Activated naive CD8-positive, alpha-beta T cell treated with anti-CD3 and anti-CD28 coated beads, Interleukin-2, amount 50 U/mL, for 24 hours (primary cell): ENCODE measurements around the gene NACC2.
A peak's percentile ranks its signal among the peaks of the same experiment; 100 is the strongest.

Source experiments
- ATAC-seq: fragments of 150-1000 bp; cut with Tn5 transposase; one replicate; pipeline ENCODE4 v1.10.0; 2021
- DNase-seq: peaks from one replicate; pipeline ENCODE4 v3.0.0; 2021
- H3K27ac Mint-ChIP-seq: one replicate; pipeline ENCODE4 v1.8.0; 2021; ENCODE audit warnings: mild to moderate bottlenecking, mixed read lengths
- H3K27me3 Mint-ChIP-seq: one replicate; pipeline ENCODE4 v1.8.0; 2021; ENCODE audit warnings: mixed read lengths
- H3K36me3 Mint-ChIP-seq: one replicate; pipeline ENCODE4 v1.8.0; 2021; ENCODE audit warnings: low read depth, mixed read lengths
- H3K4me1 Mint-ChIP-seq: one replicate; pipeline ENCODE4 v1.8.0; 2021; ENCODE audit warnings: mixed read lengths
- H3K4me3 Mint-ChIP-seq: one replicate; pipeline ENCODE4 v1.8.0; 2021; ENCODE audit warnings: mild to moderate bottlenecking, moderate library complexity, mixed read lengths
- H3K9me3 Mint-ChIP-seq: one replicate; pipeline ENCODE4 v1.8.0; 2021; ENCODE audit warnings: mixed read lengths

NACC2 gene

DNA sequence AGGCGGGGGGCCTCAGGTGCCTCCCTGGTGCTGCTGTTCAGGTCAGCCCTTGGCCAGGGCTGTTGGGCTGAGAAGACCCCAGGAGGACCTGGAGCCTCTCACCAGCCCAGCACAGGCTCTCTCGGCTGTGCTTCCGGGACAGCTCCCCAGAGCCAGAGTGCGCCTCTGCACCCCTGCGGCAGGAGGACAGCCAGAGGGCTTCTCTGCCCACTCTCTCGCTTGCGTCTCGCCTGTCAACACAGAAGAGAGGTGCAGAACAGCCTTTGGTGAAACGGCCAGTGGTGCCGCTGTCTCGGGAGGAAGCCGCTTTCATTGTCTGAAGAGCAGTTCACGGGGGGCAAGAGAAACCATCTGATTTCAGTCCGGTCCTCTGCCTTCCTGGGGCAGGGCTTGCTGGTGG, 3.8 kb upstream of the NACC2 start:
- no peak for DNase-seq
- Mint-ChIP-seq H3K36me3 (no peaks in the 10 kb centered on the region), H3K27ac (no peak overlapping the region), H3K27me3 (no peaks in the 10 kb centered on the region), H3K4me3 (no peak overlapping the region), H3K4me1 (peaks cover 7% of the 10 kb centered on the region), H3K9me3 (no peaks in the 10 kb centered on the region)
- no peak for ATAC-seq

DNA sequence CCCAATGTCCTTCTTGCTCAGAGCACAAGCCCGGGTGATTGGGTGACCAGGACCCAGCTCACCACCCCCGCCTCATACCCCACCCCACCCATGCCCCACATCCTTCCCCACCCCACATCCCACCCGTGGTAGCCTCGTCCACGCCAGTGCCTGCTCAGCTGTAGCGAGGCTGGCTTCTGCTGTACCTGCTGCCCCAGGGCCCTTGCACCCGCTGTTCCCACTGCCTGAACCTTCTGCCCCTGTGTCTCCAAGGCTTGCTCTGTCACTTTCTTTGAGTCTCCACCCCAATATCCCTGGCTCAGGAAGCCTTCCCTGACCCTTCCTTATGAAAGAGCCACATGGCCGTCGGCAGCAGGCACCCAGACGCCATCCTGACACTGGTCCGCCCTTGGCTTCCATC, 3.1 kb upstream of the NACC2 start:
- Mint-ChIP-seq H3K4me3 (no peak overlapping the region), H3K36me3 (no peaks in the 10 kb centered on the region), H3K27ac (no peak overlapping the region), H3K9me3 (no peaks in the 10 kb centered on the region), H3K4me1 (peaks cover 9% of the 10 kb centered on the region), H3K27me3 (no peaks in the 10 kb centered on the region)
- DNase-seq = no peak
- ATAC-seq = no peak

DNA sequence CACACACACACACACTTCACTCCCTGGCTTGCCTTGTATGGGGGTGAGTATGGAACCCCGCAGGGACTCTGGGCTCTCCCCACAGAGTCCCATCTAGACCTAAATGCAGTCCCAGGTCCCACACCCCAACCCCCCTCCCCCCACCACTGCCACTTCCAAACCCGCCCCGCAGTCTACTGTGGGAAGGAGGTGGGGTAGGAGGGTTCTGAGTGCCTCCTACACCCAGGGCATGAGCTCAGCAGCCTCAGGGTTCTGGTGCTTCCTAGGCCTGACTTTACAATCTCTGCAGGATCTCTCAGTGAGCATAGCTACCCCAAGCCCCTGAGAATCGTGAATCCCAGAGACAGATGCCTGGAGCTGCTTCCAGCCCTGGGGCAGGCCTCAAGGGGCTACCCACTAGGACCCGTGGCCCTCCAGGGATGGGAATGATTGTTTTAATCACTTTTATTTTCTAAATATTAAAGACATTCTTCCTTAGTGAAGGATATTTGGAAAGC, 1.5 kb upstream of the NACC2 start:
- ATAC-seq (no peak), DNase-seq (no peak)
- no peaks in the 10 kb centered on the region for H3K27me3 Mint-ChIP-seq
- peaks cover 12% of the 10 kb centered on the region for H3K4me1 Mint-ChIP-seq
- peak overlapping the region; percentile 40 for H3K4me3 Mint-ChIP-seq
- H3K27ac Mint-ChIP-seq = no peak overlapping the region
- no peaks in the 10 kb centered on the region for H3K9me3 Mint-ChIP-seq
- no peaks in the 10 kb centered on the region for H3K36me3 Mint-ChIP-seq

DNA sequence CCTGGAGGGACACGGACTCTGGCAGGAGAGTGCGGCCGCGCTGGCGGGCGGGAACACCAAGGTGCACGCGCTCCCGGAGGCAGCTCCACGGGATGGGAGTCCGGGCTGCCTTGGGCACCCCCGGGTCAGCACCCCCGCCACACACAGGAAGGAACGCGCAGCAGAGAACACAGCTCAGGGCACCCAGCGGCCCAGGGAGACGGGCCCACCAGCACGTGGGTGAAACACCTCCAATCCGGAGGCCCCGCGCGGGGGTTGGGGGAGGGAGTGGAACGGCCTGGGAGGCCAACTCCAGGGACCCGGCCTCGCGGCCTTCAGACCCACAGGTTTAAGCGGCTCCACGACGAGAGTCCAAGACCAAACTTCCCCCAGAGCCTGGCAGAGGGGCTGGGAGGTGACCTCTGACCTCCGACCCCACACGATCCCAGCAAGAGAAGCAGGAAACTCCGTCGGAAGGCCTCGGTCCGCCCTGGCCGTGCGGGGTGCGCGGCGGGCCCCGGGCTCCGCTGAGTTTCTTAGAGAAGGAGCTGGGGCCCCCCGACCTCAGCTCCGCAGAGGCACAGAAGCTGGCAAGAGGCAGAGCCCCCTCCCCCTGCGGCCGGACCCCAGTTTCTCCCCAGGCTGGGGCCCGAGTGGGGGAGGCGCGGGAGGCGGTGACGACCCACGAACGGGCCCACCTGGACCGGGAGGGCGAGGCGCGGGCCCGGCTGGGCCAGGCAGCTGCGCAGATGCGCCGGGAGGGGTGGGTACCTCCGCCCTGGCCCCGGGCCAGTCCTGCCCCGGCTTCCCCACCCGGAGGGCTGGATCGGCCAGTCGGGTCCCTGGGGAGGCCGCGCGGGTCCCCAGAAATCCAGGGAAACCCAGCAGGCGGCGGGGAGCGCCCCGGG, 851 bp downstream of the NACC2 start:
- ATAC-seq = peak; percentile 62
- peak overlapping the region; percentile 31 for H3K27ac Mint-ChIP-seq
- H3K4me3 Mint-ChIP-seq = peak overlapping the region; percentile 66

DNA sequence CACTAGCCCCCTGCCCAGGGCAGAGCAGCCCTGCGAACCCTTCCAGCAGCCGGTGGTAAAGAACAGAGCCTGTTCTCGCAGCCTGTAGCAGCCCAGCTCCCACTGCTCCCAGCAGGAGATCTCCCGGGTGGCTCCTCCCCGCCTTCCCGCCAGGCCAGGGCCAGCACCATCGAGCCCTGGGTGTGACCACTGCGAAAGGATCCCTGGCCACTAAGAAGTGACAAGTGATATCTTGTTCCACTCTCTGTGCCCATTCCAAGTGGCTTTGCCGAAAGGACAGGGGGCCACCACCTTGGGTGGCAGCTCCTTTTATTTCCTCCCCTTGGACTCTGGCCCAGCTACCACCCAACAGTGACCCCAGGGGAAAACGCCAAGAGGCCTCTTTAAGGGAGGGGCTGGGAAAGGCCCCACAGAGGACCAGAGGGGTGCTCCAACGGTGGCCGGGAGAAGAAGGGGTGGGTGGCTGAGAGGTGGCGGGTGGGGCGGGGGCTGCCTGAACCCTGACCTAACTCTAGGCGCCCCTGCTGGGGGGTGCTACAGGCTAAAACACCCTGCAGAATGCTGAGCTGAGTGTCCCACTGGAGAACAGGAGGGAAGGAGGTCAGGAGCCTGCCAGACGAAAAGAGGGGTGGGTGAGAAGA, 1.6 kb downstream of the NACC2 start:
- Mint-ChIP-seq H3K36me3 (no peaks in the 10 kb centered on the region), H3K27me3 (no peaks in the 10 kb centered on the region), H3K4me3 (peak overlapping the region; percentile 66), H3K4me1 (peaks cover 17% of the 10 kb centered on the region), H3K27ac (no peak overlapping the region), H3K9me3 (no peaks in the 10 kb centered on the region)
- no peak for DNase-seq
- no peak for ATAC-seq

More for the DNA sequence above, 851 bp downstream of the NACC2 start:
- peak; percentile 69 for DNase-seq
- Mint-ChIP-seq H3K27me3 (no peaks in the 10 kb centered on the region), H3K4me1 (peaks cover 21% of the 10 kb centered on the region), H3K9me3 (no peaks in the 10 kb centered on the region), H3K36me3 (no peaks in the 10 kb centered on the region)

DNA sequence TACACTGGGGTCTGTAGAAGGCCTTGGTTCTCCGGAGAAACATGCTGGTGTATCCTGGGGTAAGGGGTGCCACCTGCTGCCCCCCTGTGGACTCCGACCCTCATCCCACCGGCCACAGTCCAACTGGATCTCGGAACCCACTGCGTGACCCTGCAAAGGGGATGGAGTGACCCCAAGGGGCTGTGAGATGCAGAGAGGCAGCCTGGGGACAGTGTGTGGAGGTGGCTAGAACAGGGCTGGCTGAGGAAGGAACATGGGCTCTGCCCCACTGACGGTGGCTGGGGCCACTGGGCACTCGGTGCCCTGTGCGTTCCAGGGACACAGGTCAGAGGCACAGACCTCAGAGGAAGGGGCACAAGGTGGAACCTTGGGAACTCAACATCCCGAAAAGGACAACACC, 2.3 kb downstream of the NACC2 start:
- no peak overlapping the region for H3K27ac Mint-ChIP-seq

DNA sequence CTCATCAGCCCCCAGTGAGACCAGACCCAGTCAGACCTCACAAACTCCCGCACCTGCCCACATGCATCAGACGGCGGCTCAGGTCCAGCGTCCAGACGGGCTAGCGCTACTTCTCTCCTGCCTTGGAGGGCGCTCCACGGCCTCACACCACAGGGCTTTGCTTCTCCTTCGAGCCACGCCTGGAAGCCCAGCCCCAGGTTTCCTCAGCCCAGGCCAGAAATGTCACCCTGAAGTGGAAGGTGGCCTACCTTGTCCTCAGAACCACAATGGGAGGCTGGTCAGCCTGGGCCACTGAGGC, 2.8 kb downstream of the NACC2 start:
- Mint-ChIP-seq H3K27me3 (no peaks in the 10 kb centered on the region), H3K36me3 (no peaks in the 10 kb centered on the region), H3K4me3 (no peak overlapping the region), H3K27ac (no peak overlapping the region), H3K4me1 (peaks cover 17% of the 10 kb centered on the region), H3K9me3 (no peaks in the 10 kb centered on the region)
- DNase-seq (no peak), ATAC-seq (no peak)

More for the DNA sequence above, 2.3 kb downstream of the NACC2 start:
- H3K36me3 Mint-ChIP-seq = no peaks in the 10 kb centered on the region
- H3K4me1 Mint-ChIP-seq = peaks cover 17% of the 10 kb centered on the region
- H3K9me3 Mint-ChIP-seq = no peaks in the 10 kb centered on the region
- H3K27me3 Mint-ChIP-seq = no peaks in the 10 kb centered on the region
- DNase-seq (no peak), ATAC-seq (no peak)
- H3K4me3 Mint-ChIP-seq = peak overlapping the region; percentile 57

DNA sequence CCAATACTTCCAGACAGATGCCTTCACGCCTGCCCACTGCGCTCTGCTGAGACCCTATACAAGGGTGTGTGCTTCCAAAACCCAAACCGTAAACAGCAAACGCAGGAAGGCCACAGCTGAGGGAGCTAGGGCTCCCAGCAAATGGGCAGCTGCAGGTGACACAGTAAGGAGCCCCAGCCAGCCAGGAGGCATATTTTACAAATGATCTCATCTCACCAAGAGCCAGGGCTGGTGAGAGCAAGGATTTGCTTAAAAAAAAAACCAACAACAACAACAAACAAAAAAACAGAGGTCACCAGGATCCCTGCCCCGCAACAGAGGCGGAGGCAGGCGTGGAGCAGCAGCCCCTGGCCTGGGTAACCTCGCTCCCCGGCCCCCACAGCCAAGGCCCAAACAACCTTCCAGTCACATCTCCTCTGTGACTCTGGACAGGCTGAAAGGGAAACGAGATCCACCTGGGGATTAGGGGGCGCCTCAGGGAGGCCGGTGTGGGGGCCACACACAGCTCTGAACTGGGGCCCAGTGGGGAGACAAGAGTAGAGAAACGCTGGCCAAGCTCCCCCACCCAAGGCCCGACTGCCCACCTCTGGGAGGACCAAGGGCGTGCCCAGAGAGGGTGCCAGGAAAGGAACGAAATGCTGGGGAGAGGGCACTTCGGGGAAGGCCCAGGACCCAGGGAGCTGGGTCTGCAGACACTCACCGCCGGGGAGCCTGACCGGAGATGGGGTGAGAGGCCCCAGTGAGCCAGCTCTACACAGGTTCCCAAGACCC, 3.3 kb downstream of the NACC2 start:
- Mint-ChIP-seq H3K36me3 (no peaks in the 10 kb centered on the region), H3K9me3 (no peaks in the 10 kb centered on the region), H3K27ac (no peak overlapping the region), H3K4me1 (peaks cover 17% of the 10 kb centered on the region), H3K4me3 (no peak overlapping the region), H3K27me3 (no peaks in the 10 kb centered on the region)
- no peak for DNase-seq
- no peak for ATAC-seq

DNA sequence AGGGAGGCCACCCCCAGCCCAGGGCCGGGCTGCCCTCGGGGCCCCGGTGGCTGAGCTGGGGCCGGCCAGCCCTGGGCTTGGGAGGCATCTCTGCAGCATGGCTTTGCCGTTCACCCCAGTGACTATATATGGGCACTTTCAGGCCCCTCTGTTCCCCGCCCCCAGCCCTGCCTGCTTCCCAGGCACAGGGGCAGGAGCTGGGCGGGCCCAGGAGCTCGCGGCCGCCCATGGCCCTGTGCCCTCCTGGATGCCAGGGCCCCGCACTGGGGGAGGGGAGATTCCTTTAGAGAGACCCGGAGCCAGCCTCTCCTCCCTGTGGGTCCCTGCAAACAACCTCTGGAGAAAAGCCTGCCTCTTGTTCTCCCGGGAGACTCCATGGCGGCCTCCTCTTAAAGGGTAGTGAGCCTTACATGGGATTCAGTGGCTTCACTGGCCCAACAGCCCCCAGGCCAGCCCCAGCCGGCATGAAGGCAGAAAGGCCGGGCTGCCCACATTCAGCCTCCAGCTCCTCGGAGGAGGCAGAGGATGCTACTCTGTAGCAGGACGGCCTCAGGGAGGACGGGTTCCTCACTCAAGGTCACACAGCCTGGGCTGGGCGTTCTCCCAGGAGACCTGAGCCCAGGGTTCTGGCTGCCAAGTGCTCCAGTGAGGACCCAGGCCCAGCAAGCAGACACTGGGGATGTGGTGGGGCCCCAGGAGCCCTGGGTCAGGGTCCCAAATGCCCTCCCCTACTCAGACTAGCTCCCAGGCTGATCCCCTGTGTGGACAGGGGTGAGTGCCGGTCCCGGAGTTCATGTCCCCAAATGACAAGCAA, 4.1 kb downstream of the NACC2 start:
- ATAC-seq (no peak), DNase-seq (no peak)
- Mint-ChIP-seq H3K4me3 (no peak overlapping the region), H3K27me3 (no peaks in the 10 kb centered on the region), H3K27ac (no peak overlapping the region), H3K4me1 (peaks cover 16% of the 10 kb centered on the region), H3K9me3 (no peaks in the 10 kb centered on the region), H3K36me3 (no peaks in the 10 kb centered on the region)

DNA sequence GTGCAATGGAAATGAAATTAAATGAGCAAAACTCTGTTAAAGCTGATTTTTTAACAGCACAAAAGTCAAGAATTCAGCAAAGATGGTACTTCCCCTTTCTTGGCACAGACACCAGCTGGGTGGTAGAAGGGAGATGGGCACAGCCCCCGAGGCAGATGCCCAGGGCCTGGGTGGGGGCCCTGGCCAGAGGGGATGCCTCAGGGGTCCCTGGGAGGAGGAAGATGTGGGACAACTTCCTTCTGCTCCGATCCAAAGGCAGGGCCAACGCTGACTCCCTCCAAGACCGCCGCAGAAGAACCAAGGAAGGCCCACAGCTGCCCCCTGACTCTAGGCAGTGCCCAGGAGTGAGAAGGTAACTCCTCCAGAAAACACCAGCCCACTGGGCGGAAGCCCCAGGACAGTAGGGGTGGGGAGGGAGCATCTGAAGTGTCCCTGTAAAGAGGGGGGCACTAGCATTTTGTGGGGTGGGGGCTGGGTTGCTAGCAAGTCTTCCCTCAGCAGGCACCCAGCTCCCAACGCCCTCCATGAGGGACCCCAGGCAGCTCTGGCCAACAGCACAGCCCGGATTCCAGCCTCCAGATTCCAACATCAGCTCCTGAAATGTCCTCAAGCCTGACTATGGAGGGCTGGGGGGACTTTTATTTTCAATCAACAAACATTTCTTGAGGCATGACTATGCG, 4.9 kb downstream of the NACC2 start:
- Mint-ChIP-seq H3K27me3 (no peaks in the 10 kb centered on the region), H3K36me3 (no peaks in the 10 kb centered on the region), H3K4me3 (no peak overlapping the region), H3K9me3 (no peaks in the 10 kb centered on the region), H3K27ac (no peak overlapping the region), H3K4me1 (peaks cover 14% of the 10 kb centered on the region)
- ATAC-seq (no peak), DNase-seq (no peak)

DNA sequence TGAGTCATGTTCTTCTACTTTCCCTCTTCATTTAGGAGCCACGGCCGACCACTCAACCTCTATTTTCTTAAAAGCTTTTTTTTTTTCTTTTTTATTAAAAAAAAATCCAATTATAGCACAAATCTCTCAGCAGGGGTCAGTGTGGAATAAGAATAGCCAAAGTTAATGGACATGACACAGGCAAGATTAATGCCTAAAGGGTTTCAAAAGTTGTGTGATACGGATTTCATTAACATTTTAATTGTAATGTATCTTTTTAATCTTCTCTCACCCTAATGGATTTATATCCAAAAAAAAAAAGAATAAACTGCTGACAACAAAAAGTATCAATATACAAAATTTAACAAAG, 5.4 kb downstream of the NACC2 start:
- DNase-seq (no peak), ATAC-seq (no peak)
- H3K27ac Mint-ChIP-seq = no peak overlapping the region
- no peaks in the 10 kb centered on the region for H3K9me3 Mint-ChIP-seq
- peaks cover 15% of the 10 kb centered on the region for H3K4me1 Mint-ChIP-seq
- no peaks in the 10 kb centered on the region for H3K36me3 Mint-ChIP-seq
- H3K27me3 Mint-ChIP-seq = no peaks in the 10 kb centered on the region
- H3K4me3 Mint-ChIP-seq = no peak overlapping the region

DNA sequence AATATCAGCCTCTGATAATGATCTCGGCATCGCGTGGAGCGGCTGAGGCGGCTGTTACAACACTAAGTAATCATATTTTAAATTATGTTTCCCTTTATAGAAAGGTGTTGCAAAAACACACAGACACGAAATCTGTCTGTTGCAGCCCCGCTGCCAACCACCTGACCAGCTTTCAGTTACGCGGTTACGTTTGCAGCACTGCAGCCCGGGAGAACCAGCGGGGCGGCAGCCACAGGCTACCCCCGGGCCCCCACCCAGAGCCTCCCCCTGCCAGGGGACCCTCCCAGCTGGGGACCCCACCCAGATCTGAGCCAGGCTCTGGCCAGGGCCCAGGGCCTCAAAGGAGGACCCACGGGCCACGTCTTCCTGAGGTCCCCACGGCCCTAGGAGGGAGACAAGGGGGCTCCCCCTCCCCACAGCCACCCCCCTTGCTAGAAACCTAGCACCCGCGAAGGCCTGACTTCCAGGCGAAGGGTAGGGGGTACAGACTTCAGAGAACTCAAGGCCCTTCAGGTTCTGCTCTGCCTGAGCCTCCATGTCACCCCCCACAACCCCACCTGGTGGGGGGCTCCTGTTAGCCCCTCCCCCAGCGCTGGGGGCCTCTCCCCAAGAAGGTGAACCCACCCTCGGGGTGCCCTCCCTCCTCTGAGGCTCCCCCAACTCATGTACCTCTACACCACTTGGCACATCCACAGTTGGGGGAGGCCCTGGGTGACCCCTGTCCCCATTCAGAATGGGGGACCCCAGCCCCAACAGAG, 6.0 kb downstream of the NACC2 start:
- Mint-ChIP-seq H3K4me1 (peaks cover 17% of the 10 kb centered on the region), H3K4me3 (no peak overlapping the region), H3K9me3 (no peaks in the 10 kb centered on the region), H3K27me3 (no peaks in the 10 kb centered on the region), H3K36me3 (no peaks in the 10 kb centered on the region), H3K27ac (no peak overlapping the region)
- ATAC-seq (no peak), DNase-seq (no peak)

DNA sequence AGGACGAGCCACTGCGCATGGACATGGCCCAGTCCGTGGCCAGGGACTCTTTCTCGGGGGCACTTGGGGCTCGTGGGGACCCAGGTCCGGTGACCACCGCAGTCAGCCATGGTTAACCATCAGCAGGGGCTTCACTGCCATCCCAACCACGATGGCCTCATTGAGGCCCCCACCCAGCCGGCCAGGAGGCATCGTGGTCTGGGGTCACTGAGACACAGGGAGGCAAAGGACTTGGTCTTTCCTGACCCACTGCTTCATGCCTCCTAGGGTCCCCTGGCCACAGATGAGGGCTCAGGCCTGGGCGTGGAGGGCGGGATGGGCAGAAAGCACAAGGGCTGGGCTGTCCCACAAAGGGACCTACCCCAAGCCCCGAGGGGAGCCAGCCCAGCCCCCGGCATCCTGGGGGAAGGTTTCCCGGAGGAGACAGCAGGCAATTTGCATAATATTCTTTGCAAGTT, 6.6 kb downstream of the NACC2 start:
- H3K4me1 Mint-ChIP-seq = peaks cover 17% of the 10 kb centered on the region

More for the DNA sequence above, 6.6 kb downstream of the NACC2 start:
- no peak for ATAC-seq
- no peaks in the 10 kb centered on the region for H3K36me3 Mint-ChIP-seq
- H3K4me3 Mint-ChIP-seq = no peak overlapping the region
- no peak overlapping the region for H3K27ac Mint-ChIP-seq
- H3K27me3 Mint-ChIP-seq = no peaks in the 10 kb centered on the region
- H3K9me3 Mint-ChIP-seq = no peaks in the 10 kb centered on the region
- no peak for DNase-seq
